Hepatocyte (in vitro differentiated cells): ENCODE measurements around the gene TASOR2. TPM values are rescaled to one million over a fixed set of nuclear protein-coding genes. Genes with fewer than 3 reads are reported as not detected.

Source experiments
- DNase-seq: peaks from one replicate; pipeline ENCODE4 v3.0.0-alpha.2; 2016; ENCODE audit warnings: low spot score
- H2AFZ ChIP-seq: fragments of 200-600 bp; sonication (generic); 2 replicates; pipeline ENCODE4 v1.6.0; 2016; ENCODE audit warnings: antibody characterized with exemption, mild to moderate bottlenecking
- H3K27ac ChIP-seq: fragments of 200-600 bp; sonication (generic); 2 replicates; pipeline ENCODE4 v1.5.1; 2016; ENCODE audit warnings: mild to moderate bottlenecking
- H3K27me3 ChIP-seq: fragments of 200-600 bp; sonication (generic); 2 replicates; pipeline ENCODE4 v1.6.1; 2016
- H3K36me3 ChIP-seq: fragments of 200-600 bp; sonication (generic); replicated peaks from 2 replicates; pipeline ENCODE4 v1.5.1; 2016; ENCODE audit warnings: low read depth; ENCODE audit not compliant: insufficient read depth
- H3K4me1 ChIP-seq: fragments of 200-600 bp; sonication (generic); 2 replicates; pipeline ENCODE4 v1.5.1; 2016; ENCODE audit warnings: mild to moderate bottlenecking, moderate library complexity; ENCODE audit not compliant: insufficient read depth
- H3K4me2 ChIP-seq: fragments of 200-600 bp; sonication (generic); 2 replicates; pipeline ENCODE4 v1.6.0; 2016
- H3K4me3 ChIP-seq: fragments of 200-600 bp; sonication (generic); 2 replicates; pipeline ENCODE4 v1.5.1; 2016; ENCODE audit warnings: mild to moderate bottlenecking
- H3K79me2 ChIP-seq: fragments of 200-600 bp; sonication (generic); 2 replicates; pipeline ENCODE4 v1.6.0; 2017; ENCODE audit warnings: mild to moderate bottlenecking
- H3K9me2 ChIP-seq: fragments of 200-600 bp; sonication (generic); replicated peaks from 2 replicates; pipeline ENCODE4 v1.6.0; 2017; ENCODE audit warnings: mild to moderate bottlenecking; ENCODE audit not compliant: insufficient read depth
- H3K9me3 ChIP-seq: fragments of 200-600 bp; sonication (generic); 2 replicates; pipeline ENCODE4 v1.5.1; 2016; ENCODE audit warnings: low read depth, mild to moderate bottlenecking
- H4K20me1 ChIP-seq: fragments of 200-600 bp; sonication (generic); 2 replicates; pipeline ENCODE4 v1.6.0; 2016; ENCODE audit warnings: mild to moderate bottlenecking; ENCODE audit not compliant: insufficient read depth, poor library complexity, severe bottlenecking
- CTCF ChIP-seq: fragments of 200-600 bp; sonication (generic); IDR thresholded peaks from 2 replicates; pipeline ENCODE4 v1.5.1; 2016; ENCODE audit warnings: antibody characterized with exemption, mild to moderate bottlenecking; ENCODE audit not compliant: poor library complexity
- EZH2 ChIP-seq: fragments of 200-600 bp; sonication (generic); IDR thresholded peaks from 2 replicates; pipeline ENCODE4 v1.6.1; 2016; ENCODE audit warnings: antibody characterized with exemption, mild to moderate bottlenecking, borderline replicate concordance
- EZH2phosphoT487 ChIP-seq: fragments of 200-600 bp; sonication (generic); IDR thresholded peaks from one replicate; pipeline ENCODE4 v1.6.1; 2018; ENCODE audit warnings: antibody characterized with exemption, mild to moderate bottlenecking, low read depth, moderate library complexity; ENCODE audit not compliant: unreplicated experiment, severe bottlenecking
- WGBS: methylation state at CpG from one replicate; pipeline ENCODE4 v1.1.6; 2016; ENCODE audit warnings: low lambda C conversion rate; ENCODE audit errors: missing lambda C conversion rate; 5-methylcytosine and 5-hydroxymethylcytosine counted together
- polyA plus RNA-seq: library from polyadenylated mRNA; unstranded; fragments of >200 nt; fragmentation: Nextera tagmentation; extraction: Ambion mirVana; gene quantifications from 2 replicates; pipeline ENCODE4 v1.2.1, GENCODE V29; 2016
- total RNA-seq: library from RNA; depleted of rRNA; stranded (reverse); fragments of >200 nt; gene quantifications from 2 replicates; pipeline ENCODE4 v1.2.3, GENCODE V29; 2014

TASOR2 gene
- total and polyA plus RNA-seq, 2 experiments from 2014 or later: 13.5 to 38.4 TPM

GRCh38 chr10:5639066-5639465 lies 45.6 kb upstream of the TASOR2 start:
- WGBS: 95% methylated on average over 17 of the region's 17 CpGs
- H2AFZ ChIP-seq: no peak overlapping the region

GRCh38 chr10:5640036-5640435 lies 44.6 kb upstream of the TASOR2 start:
- H3K9me3 ChIP-seq: no peaks in the 10 kb centered on the region
- H4K20me1 ChIP-seq: no peaks in the 10 kb centered on the region
- TF ChIP-seq EZH2phosphoT487 (no peak), EZH2 (no peak), CTCF (no peak)
- DNase-seq: no peak
- H3K4me3 ChIP-seq: no peak overlapping the region
- H3K79me2 ChIP-seq: no peaks in the 10 kb centered on the region
- no peaks in the 10 kb centered on the region for H3K27me3 ChIP-seq
- H3K36me3 ChIP-seq: no peaks in the 10 kb centered on the region
- H3K27ac ChIP-seq: no peak overlapping the region
- H3K4me1 ChIP-seq: peaks cover 10% of the 10 kb centered on the region
- 91% methylated on average over 12 of the region's 12 CpGs for WGBS
- H3K4me2 ChIP-seq: no peak overlapping the region
- H3K9me2 ChIP-seq: no peaks in the 10 kb centered on the region
- no peak overlapping the region for H2AFZ ChIP-seq

More at GRCh38 chr10:5639066-5639465, 45.6 kb upstream of the TASOR2 start:
- Histone ChIP-seq H3K27me3 (no peaks in the 10 kb centered on the region), H4K20me1 (no peaks in the 10 kb centered on the region), H3K9me3 (no peaks in the 10 kb centered on the region), H3K79me2 (no peaks in the 10 kb centered on the region), H3K9me2 (no peaks in the 10 kb centered on the region), H3K27ac (no peak overlapping the region), H3K4me3 (no peak overlapping the region), H3K4me2 (no peak overlapping the region), H3K36me3 (no peaks in the 10 kb centered on the region), H3K4me1 (peaks cover 5% of the 10 kb centered on the region)
- no peak for DNase-seq
- no peak for TF ChIP-seq EZH2phosphoT487
- no peak for TF ChIP-seq EZH2
- TF ChIP-seq CTCF: no peak

GRCh38 chr10:5640501-5640900 lies 44.1 kb upstream of the TASOR2 start:
- Histone ChIP-seq H3K27me3 (no peaks in the 10 kb centered on the region), H3K9me2 (no peaks in the 10 kb centered on the region), H4K20me1 (no peaks in the 10 kb centered on the region), H2AFZ (no peak overlapping the region), H3K27ac (no peak overlapping the region), H3K4me3 (no peak overlapping the region), H3K4me2 (no peak overlapping the region), H3K79me2 (no peaks in the 10 kb centered on the region), H3K36me3 (no peaks in the 10 kb centered on the region), H3K4me1 (peaks cover 13% of the 10 kb centered on the region), H3K9me3 (no peaks in the 10 kb centered on the region)
- no peak for DNase-seq
- TF ChIP-seq CTCF (no peak), EZH2phosphoT487 (no peak), EZH2 (no peak)
- 97% methylated on average over 13 of the region's 13 CpGs for WGBS

DNA sequence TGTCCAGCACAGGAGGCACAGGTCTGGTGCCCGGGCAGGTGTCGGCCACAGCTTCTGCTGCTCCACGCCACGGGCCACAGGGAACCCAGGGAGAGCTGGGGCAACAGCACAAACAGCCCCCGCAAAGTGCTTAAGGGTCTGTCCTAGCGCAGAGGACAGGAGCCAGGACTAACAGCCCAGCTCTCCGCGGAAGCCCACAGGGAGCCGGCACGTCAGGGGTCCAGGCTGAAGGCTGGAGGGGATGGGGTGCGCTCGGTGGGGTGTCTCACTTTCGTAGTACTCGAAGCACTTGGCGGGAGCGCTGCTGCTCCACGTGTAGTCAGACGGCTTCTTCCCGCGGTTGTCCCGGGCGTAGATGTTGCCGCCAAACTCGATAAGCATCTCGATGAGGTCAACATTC lies 43.1 kb upstream of the TASOR2 start:
- TF ChIP-seq EZH2phosphoT487: no peak
- no peak for TF ChIP-seq CTCF
- TF ChIP-seq EZH2: no peak
- DNase-seq: no peak
- Histone ChIP-seq H3K4me3 (no peak overlapping the region), H3K9me3 (no peaks in the 10 kb centered on the region), H2AFZ (no peak overlapping the region), H4K20me1 (no peaks in the 10 kb centered on the region), H3K79me2 (no peaks in the 10 kb centered on the region), H3K9me2 (no peaks in the 10 kb centered on the region), H3K4me1 (peaks cover 23% of the 10 kb centered on the region), H3K4me2 (no peak overlapping the region), H3K27me3 (no peaks in the 10 kb centered on the region), H3K27ac (no peak overlapping the region), H3K36me3 (no peaks in the 10 kb centered on the region)
- 95% methylated on average over 23 of the region's 25 CpGs for WGBS
